Amygdala (tissue), 56 donors: Measurements from ENCODE around the gene MPIG6B.

Experiments
- DNase-seq, 56 donors: peaks; one replicate each; lab custom pipeline; 2025; lab: John Stamatoyannopoulos, UW

Gene MPIG6B

GRCh38 chr6:31762878-31763618, 39.9 kb downstream of the MPIG6B start:
- DNase-seq = no peak

GRCh38 chr6:31763619-31763940, 40.4 kb downstream of the MPIG6B start:
- DNase-seq = peak in 7 of 56 donors; percentile 5 to 27 (median 19)

DNA sequence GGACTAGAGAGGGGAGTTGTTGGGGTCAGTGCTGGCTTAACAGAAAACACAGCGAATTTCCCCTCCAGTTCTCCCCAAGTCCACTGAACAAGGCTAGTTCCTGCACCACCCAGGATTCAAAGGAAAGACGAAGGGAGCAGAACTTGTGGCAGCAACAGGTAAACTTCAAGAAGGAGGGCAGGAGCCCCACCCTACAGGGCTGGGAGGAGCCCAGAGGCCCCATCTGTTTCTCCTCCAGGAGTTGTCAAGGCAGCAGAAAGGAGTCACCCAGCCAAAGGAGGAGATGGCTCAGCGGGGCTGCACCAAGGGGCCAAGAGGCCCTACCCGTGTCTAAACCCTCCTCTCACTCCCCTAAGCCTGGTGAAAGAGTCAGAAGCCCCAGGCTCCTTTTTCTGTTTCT, 41.0 kb downstream of the MPIG6B start:
- DNase-seq = no peak

DNA sequence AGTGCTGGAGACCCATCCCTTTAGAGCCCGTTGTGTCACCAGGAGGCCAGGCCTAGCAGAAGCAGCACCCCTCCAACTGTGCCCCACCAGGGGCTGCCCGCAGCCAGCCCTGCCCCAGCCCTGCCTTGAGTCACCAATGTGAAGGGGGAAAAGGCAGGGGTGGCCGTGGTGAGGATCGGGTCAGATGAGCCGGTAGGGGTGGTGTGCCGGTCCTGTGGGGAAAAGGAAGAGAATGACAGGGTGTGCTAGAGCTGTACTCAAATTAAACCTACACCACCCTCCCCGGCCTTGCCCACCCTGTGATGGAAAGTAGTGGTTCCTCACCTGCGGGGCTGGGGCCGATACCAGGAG, 42.4 kb downstream of the MPIG6B start:
- DNase-seq = no peak

- DNase-seq = no peak
These were observed 43.0 kb downstream of the MPIG6B start for GRCh38 chr6:31765910-31766794.

DNA sequence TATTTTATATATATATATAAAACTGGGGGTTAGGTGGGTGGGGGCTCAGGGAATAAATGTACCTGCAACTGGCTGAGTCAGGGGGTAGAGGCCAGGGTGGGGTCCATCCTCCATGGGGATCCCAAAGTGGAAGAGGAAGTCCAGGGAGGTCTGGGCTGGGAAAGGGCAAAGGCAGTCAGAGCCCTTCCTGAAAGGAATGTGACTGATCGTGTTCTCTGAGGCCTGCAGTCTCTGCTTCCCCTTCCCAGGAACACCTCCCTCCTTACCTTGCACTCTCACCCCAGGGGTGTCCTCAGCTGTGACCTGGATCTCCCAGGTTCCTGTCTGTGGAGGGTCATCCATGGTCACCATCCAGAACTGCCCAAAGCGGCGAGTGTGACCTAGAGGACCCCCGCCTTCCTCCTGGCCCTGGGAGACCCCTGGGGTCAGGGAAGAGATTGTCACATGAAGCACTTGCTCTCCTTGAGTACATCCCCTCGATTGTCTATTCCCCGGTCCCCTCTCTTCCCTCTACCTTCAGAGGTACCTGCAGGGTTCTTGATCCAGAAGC, 44.0 kb downstream of the MPIG6B start:
- DNase-seq = no peak

DNA sequence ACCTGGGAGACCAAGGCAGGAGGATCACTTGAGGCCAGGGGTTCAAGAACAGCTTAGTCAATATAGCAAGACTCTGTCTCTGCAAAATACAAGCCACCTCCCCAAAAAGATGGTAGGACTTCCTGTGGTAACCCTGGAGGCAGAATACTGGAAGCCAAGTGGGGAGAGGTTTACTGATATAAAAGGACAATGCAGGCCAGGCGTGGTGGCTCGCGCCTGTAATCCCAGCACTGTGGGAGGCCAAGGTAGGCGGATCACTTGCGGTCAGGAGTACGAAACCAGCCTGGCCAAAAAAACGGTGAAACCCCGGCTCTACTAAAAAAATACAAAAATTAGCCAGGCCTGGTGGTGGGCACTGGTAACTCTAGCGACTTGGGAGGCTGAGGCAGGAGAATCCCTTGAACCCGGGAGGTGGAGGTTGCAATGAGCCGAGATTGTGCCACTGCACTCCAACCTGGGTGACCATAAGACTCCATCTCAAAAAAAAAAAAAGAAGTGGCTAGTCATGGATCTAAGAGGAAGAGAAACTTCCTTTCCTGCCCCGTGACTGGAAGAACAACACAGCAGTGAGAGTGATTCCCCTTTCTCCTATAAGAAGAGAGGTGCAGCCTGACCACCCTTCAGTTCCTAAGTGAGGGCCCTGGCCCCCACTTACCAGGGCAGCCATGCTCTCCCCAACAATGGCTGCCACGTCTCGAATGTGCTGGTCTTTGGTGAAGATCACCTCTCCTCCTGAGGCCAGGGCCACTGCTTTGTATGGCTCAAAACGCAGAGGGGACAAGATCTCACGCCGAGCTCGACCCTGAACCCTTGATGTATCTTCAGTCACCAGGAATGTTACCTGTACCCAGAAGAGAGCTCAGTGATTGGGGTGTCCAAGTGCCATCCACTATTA, 45.4 kb downstream of the MPIG6B start:
- DNase-seq = peak in 1 of 56 donors; percentile 29

DNA sequence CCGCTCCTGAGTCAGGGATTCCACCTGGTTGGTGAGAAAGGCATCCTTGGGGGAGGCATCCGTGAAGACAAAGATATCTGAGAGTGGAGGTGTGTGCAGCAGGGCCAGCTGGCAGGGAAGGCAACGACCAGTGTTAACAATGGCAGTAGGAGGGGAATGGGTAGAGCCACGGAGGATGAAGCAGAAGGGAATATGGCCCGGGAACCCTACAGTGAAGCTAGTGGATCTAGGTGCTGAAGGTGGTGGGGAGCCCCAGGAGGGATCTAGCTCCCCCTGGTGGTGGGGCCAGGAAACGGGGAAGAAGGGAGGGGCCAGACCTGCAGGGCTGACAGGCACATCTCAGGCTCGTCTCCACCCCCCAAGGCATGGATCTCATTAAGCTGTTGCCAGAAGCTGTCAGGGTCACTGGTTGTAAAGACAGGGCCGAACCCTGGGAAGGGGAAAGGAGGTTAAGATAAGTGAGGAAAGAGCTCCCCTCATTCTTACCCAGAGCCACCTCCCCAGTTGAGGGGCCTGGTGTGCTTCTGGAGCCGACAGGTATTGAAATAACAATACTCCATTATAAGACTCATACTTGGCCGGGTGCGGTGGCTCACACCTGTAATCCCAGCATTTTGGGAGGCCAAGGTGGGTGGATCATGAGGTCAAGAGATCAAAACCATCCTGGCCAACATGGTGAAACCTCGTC, 46.7 kb downstream of the MPIG6B start:
- DNase-seq = peak in 5 of 56 donors; percentile 13 to 27 (median 23)

DNA sequence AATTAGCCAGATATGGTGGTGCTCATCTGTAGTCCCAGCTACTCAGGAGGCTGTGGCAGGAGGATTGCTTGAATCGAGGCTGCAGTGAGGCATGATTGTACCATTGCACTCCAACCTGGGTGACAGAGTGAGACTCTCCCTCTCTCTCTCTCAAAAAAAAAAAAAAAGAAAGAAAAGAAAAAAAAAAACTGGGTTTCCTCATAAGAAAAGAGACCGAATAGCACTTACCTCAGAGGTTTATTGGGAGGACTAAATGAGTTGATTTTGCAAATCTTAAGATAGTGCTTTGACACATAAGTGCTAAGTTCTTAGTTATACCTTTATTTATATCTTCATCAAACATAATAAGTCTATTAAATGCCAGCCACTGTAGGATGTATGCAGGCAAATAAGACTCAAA, 47.7 kb downstream of the MPIG6B start:
- DNase-seq = no peak

GRCh38 chr6:31771992-31772358, 48.8 kb downstream of the MPIG6B start:
- no peak for DNase-seq

DNA sequence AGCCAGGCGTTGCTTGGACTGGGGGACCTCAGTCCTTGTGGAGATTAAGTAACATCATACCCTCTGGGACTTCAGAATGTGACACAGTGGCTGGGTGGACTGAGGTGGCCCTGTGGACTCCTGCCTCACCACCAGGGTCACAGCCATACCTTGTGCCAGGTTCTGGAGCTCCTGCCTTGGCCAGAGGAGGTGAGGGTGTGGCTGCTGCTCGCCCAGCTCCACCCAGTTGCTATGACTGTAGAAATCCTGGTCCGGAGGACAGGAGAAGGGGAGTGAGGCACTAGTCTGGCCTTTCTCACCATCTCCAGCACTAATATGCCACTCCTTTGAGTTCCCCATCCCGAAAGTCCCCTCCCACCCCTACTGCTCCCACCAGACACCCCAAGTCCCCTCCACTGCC, 52.0 kb downstream of the MPIG6B start:
- no peak for DNase-seq

GRCh38 chr6:31775633-31776484, 52.7 kb downstream of the MPIG6B start:
- DNase-seq = no peak
